ENCODE data around the gene BMP6. TPM values are rescaled to one million over a fixed set of nuclear protein-coding genes. Genes with fewer than 3 reads are reported as not detected.

The BMP6 gene
- total and polyA plus RNA-seq, 11 donors: 1.1 to 5.1 (median 2.7) TPM

DNA sequence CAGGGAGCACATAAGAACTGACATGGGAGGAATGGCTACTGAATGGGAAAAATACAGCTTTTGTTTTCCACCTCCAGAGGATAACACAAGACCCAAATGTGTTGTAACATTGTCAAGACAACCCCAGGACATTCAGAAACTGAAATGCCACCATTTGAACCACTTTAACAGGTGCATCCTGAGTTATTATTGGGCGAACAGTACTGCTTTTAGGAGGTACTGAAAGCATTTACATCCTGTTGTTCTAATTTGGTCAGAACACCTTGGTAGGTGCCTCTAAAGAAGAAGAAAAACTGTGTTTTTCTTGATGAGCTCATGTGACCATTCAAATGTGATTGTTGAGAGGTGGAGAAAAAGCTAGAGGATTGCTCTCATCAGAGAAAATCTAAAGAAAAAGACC lies 191.1 kb downstream of the BMP6 start:
- ATAC-seq (no peak), DNase-seq (no peak)
- H3K27ac ChIP-seq: no peak overlapping the region
- TF ChIP-seq POLR2A (IDR thresholded peaks at IDR 0.05): no peak
- TF ChIP-seq, protein P1, sequence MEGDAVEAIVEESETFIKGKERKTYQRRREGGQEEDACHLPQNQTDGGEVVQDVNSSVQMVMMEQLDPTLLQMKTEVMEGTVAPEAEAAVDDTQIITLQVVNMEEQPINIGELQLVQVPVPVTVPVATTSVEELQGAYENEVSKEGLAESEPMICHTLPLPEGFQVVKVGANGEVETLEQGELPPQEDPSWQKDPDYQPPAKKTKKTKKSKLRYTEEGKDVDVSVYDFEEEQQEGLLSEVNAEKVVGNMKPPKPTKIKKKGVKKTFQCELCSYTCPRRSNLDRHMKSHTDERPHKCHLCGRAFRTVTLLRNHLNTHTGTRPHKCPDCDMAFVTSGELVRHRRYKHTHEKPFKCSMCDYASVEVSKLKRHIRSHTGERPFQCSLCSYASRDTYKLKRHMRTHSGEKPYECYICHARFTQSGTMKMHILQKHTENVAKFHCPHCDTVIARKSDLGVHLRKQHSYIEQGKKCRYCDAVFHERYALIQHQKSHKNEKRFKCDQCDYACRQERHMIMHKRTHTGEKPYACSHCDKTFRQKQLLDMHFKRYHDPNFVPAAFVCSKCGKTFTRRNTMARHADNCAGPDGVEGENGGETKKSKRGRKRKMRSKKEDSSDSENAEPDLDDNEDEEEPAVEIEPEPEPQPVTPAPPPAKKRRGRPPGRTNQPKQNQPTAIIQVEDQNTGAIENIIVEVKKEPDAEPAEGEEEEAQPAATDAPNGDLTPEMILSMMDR (IDR thresholded peaks at IDR 0.05): no peak
- 69 to 92% (median 78%) methylated on average over 1 of the region's 1 CpG for WGBS, 4 donors
- H3K4me1 ChIP-seq: peaks cover 0 to 13% (median 2%) of the 10 kb centered on the region in 12 donors
- intact Hi-C loops (cut with DNase I): loop anchor here in 4 of 10 donors (5.0 to 10.0 kb wide), 3 partner anchors 50 to 192 kb away; partner anchors contain the start of gene BMP6 (in 2 of the 4)
- no peak overlapping the region for H3K4me3 ChIP-seq
- no peaks in the 10 kb centered on the region for H3K9me3 ChIP-seq
- no peaks in the 10 kb centered on the region for H3K27me3 ChIP-seq
- H3K36me3 ChIP-seq: no peaks in the 10 kb centered on the region

DNA sequence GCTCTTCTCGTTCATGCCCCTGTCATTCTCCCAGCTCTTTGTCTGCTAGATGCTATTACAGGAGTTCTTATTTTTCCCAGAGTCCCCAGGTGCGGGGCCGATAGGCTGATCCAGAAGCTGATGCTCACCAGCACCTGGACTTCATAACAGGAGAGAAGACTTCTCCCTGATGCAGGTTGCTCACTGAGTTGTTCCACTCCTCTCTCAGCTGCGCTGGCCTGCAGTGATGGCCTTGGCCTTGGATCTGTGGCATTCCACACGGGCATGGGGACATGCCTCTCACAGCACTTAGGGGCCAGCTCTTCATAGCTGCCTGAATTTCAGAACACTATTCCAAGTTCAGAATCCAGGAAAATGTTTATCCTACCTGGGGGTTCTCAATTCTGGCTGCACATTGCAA lies 191.8 kb downstream of the BMP6 start:
- Histone ChIP-seq H3K4me1 (peaks cover 0 to 13% (median 2%) of the 10 kb centered on the region in 12 donors), H3K27ac (no peak overlapping the region), H3K27me3 (no peaks in the 10 kb centered on the region), H3K4me3 (no peak overlapping the region), H3K9me3 (no peaks in the 10 kb centered on the region), H3K36me3 (no peaks in the 10 kb centered on the region)
- ATAC-seq: no peak
- WGBS, 4 donors: 88 to 94% (median 90%) methylated on average over 5 of the region's 5 CpGs
- TF ChIP-seq, protein P1 (IDR thresholded peaks at IDR 0.05): no peak
- TF ChIP-seq POLR2A (IDR thresholded peaks at IDR 0.05): no peak
- DNase-seq: no peak
- intact Hi-C loops (cut with DNase I): loop anchor here in 4 of 10 donors (5.0 to 10.0 kb wide), 3 partner anchors 50 to 193 kb away; partner anchors contain the start of gene BMP6 (in 2 of the 4)

DNA sequence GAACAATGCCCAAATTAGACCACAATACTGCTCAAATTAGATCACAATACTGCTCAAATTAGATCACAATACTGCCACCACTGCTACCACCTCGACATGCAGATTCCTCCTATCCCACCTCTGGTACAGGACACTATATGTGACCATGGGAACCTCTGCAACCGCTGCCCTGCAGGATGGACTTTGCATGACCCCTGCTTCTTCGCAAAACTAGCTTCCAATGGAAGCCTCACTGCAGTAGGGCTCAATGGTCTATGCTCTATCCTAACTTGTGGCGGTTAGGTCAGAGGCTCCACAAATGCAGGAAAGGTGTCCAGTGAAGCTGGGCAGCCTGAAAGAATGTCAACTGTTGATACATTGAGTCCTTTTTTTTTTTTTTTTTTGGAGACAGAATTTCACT lies 192.5 kb downstream of the BMP6 start:
- H3K4me3 ChIP-seq: no peak overlapping the region
- 90 to 95% (median 93%) methylated on average over 4 of the region's 4 CpGs for WGBS, 4 donors
- H3K27ac ChIP-seq: no peak overlapping the region
- no peak for DNase-seq
- TF ChIP-seq POLR2A (IDR thresholded peaks at IDR 0.05): no peak
- TF ChIP-seq, protein P1 (IDR thresholded peaks at IDR 0.05): no peak
- H3K4me1 ChIP-seq: peaks cover 0 to 13% (median 2%) of the 10 kb centered on the region in 12 donors
- no peak for ATAC-seq
- H3K27me3 ChIP-seq: no peaks in the 10 kb centered on the region
- intact Hi-C loops (cut with DNase I): loop anchor here in 4 of 10 donors (5.0 to 10.0 kb wide), 3 partner anchors 49 to 194 kb away; partner anchors contain the start of gene BMP6 (in 2 of the 4)
- H3K36me3 ChIP-seq: no peaks in the 10 kb centered on the region
- H3K9me3 ChIP-seq: no peaks in the 10 kb centered on the region

- intact Hi-C loops (cut with DNase I): loop anchor here in 4 of 10 donors (5.0 to 10.0 kb wide), 3 partner anchors 47 to 195 kb away; partner anchors contain the start of gene BMP6 (in 2 of the 4)
- Histone ChIP-seq H3K36me3 (no peaks in the 10 kb centered on the region), H3K4me1 (peaks cover 0 to 13% (median 2%) of the 10 kb centered on the region in 12 donors), H3K4me3 (no peak overlapping the region), H3K27me3 (no peaks in the 10 kb centered on the region), H3K9me3 (peaks cover 0 to 7% (median 0%) of the 10 kb centered on the region in 12 donors), H3K27ac (no peak overlapping the region)
- ATAC-seq: no peak
- 54 to 58% (median 57%) methylated on average over 8 of the region's 8 CpGs for WGBS, 4 donors
- DNase-seq: no peak
- no peak for TF ChIP-seq POLR2A (IDR thresholded peaks at IDR 0.05)
- TF ChIP-seq, protein P1 (IDR thresholded peaks at IDR 0.05): no peak
Measured at GRCh38 chr6:7919871-7920270, 194.0 kb downstream of the BMP6 start.

Measured in heart left ventricle (tissue), 16 donors.